MM.1S (cell line): Measurements from ENCODE around the gene WWTR1.

Source experiments
- DNase-seq: peaks from one replicate; pipeline ENCODE4 v3.0.0-alpha.2; 2015
- H2AFZ ChIP-seq: fragments of 300-600 bp; sonication (generic); 2 replicates; pipeline ENCODE4 v1.6.0; 2016; ENCODE audit warnings: antibody characterized with exemption, low read length
- H3F3A ChIP-seq: fragments of 300-600 bp; sonication (generic); 2 replicates; pipeline ENCODE4 v1.6.1; 2016; ENCODE audit warnings: mild to moderate bottlenecking, antibody characterized with exemption, low read length, moderate library complexity, mixed read lengths; ENCODE audit not compliant: insufficient read depth
- H3K27ac ChIP-seq: fragments of 300-600 bp; sonication (generic); 2 replicates; pipeline ENCODE4 v1.5.1; 2016; ENCODE audit warnings: mild to moderate bottlenecking, low read length
- H3K27me3 ChIP-seq: fragments of 300-600 bp; sonication (generic); replicated peaks from 2 replicates; pipeline ENCODE4 v1.6.0; 2016; ENCODE audit warnings: low read length; ENCODE audit not compliant: insufficient read depth
- H3K36me3 ChIP-seq: fragments of 300-600 bp; sonication (generic); replicated peaks from 2 replicates; pipeline ENCODE4 v1.6.1; 2016; ENCODE audit warnings: mild to moderate bottlenecking, low read length, mixed read lengths; ENCODE audit not compliant: insufficient read depth
- H3K4me1 ChIP-seq: fragments of 300-600 bp; sonication (generic); 2 replicates; pipeline ENCODE4 v1.6.1; 2016; ENCODE audit warnings: low read length, mixed read lengths
- H3K4me2 ChIP-seq: fragments of 300-600 bp; sonication (generic); 2 replicates; pipeline ENCODE4 v1.6.0; 2016; ENCODE audit warnings: low read depth, low read length
- H3K4me3 ChIP-seq: fragments of 300-600 bp; sonication (generic); 2 replicates; pipeline ENCODE4 v1.5.1; 2016; ENCODE audit warnings: low read length, mixed read lengths
- H3K79me2 ChIP-seq: fragments of 300-600 bp; sonication (generic); 2 replicates; pipeline ENCODE4 v1.6.1; 2016; ENCODE audit warnings: mixed run types, low read length, mixed read lengths
- H3K9ac ChIP-seq: fragments of 300-600 bp; sonication (generic); 2 replicates; pipeline ENCODE4 v1.6.1; 2016; ENCODE audit warnings: low read length, mixed read lengths
- H3K9me2 ChIP-seq: fragments of 300-600 bp; sonication (generic); replicated peaks from 2 replicates; pipeline ENCODE4 v1.6.1; 2016; ENCODE audit warnings: mild to moderate bottlenecking, low read length, mixed read lengths; ENCODE audit not compliant: insufficient read depth
- H3K9me3 ChIP-seq: fragments of 300-600 bp; sonication (generic); replicated peaks from 2 replicates; pipeline ENCODE4 v1.6.1; 2016; ENCODE audit warnings: mild to moderate bottlenecking, low read length, mixed read lengths; ENCODE audit not compliant: insufficient read depth
- H4K20me1 ChIP-seq: fragments of 300-600 bp; sonication (generic); 2 replicates; pipeline ENCODE4 v1.6.1; 2016; ENCODE audit warnings: mild to moderate bottlenecking, low read length, moderate library complexity, mixed read lengths; ENCODE audit not compliant: insufficient read depth
- CTCF ChIP-seq: fragments of 300-600 bp; sonication (generic); IDR thresholded peaks from 2 replicates; pipeline ENCODE4 v1.5.1; 2016; ENCODE audit warnings: antibody characterized with exemption, low read length, mixed read lengths
- EZH2 ChIP-seq: fragments of 300-600 bp; sonication (generic); optimal IDR thresholded peaks from 2 replicates; pipeline ENCODE3; 2017; ENCODE audit warnings: low read depth, mild to moderate bottlenecking, antibody characterized with exemption, low read length, mixed read lengths
- EZH2phosphoT487 ChIP-seq: fragments of 300-600 bp; sonication (generic); IDR thresholded peaks from 2 replicates; pipeline ENCODE4 v1.6.1; 2018; ENCODE audit warnings: antibody characterized with exemption, low read length

Gene WWTR1

GRCh38 chr3:149703466-149703865 is 45.6 kb upstream of the WWTR1 start:
- no peak overlapping the region for H3K4me2 ChIP-seq
- TF ChIP-seq EZH2phosphoT487, result no peak
- TF ChIP-seq EZH2, result no peak
- no peak for TF ChIP-seq CTCF
- no peaks in the 10 kb centered on the region for H4K20me1 ChIP-seq
- no peak overlapping the region for H3K9ac ChIP-seq
- H3F3A ChIP-seq, result no peaks in the 10 kb centered on the region; the same call in 1 of the 2 replicates
- H3K27ac ChIP-seq, result no peak overlapping the region
- no peaks in the 10 kb centered on the region for H3K9me2 ChIP-seq
- H3K27me3 ChIP-seq, result no peaks in the 10 kb centered on the region
- H3K9me3 ChIP-seq, result no peaks in the 10 kb centered on the region
- DNase-seq, result no peak
- H3K4me3 ChIP-seq, result no peak overlapping the region
- H3K4me1 ChIP-seq, result no peaks in the 10 kb centered on the region
- no peaks in the 10 kb centered on the region for H3K79me2 ChIP-seq
- H3K36me3 ChIP-seq, result no peaks in the 10 kb centered on the region
- no peak overlapping the region for H2AFZ ChIP-seq

GRCh38 chr3:149702691-149703441 is 45.0 kb upstream of the WWTR1 start:
- no peaks in the 10 kb centered on the region for H3K36me3 ChIP-seq
- TF ChIP-seq EZH2phosphoT487, result no peak
- TF ChIP-seq EZH2, result no peak
- no peak for TF ChIP-seq CTCF
- no peak overlapping the region for H3K4me2 ChIP-seq
- H3K27ac ChIP-seq, result no peak overlapping the region
- no peaks in the 10 kb centered on the region for H3K27me3 ChIP-seq
- H3K4me3 ChIP-seq, result no peak overlapping the region
- no peaks in the 10 kb centered on the region for H3K9me3 ChIP-seq
- H3K4me1 ChIP-seq, result no peaks in the 10 kb centered on the region
- H3K79me2 ChIP-seq, result no peaks in the 10 kb centered on the region
- DNase-seq, result no peak
- no peak overlapping the region for H2AFZ ChIP-seq
- H3K9ac ChIP-seq, result no peak overlapping the region
- no peaks in the 10 kb centered on the region; the same call in 1 of the 2 replicates for H3F3A ChIP-seq
- no peaks in the 10 kb centered on the region for H3K9me2 ChIP-seq
- H4K20me1 ChIP-seq, result no peaks in the 10 kb centered on the region

- H3K4me2 ChIP-seq, result peak overlapping the region; percentile 35; the same call in 1 of the 2 replicates
- no peak overlapping the region for H3K4me3 ChIP-seq
Observed at GRCh38 chr3:149701977-149702350, 44.1 kb upstream of the WWTR1 start.

More at GRCh38 chr3:149701977-149702350, 44.1 kb upstream of the WWTR1 start:
- Histone ChIP-seq H2AFZ (0 out of 2 replicates have a peak overlapping the region, but pooled peaks have one; percentile 36), H3K9me3 (no peaks in the 10 kb centered on the region), H3K79me2 (no peaks in the 10 kb centered on the region), H3F3A (no peaks in the 10 kb centered on the region; the same call in 1 of the 2 replicates), H3K27me3 (no peaks in the 10 kb centered on the region), H3K4me1 (no peaks in the 10 kb centered on the region), H3K9ac (no peak overlapping the region), H3K36me3 (no peaks in the 10 kb centered on the region), H4K20me1 (no peaks in the 10 kb centered on the region), H3K9me2 (no peaks in the 10 kb centered on the region), H3K27ac (no peak overlapping the region)
- TF ChIP-seq EZH2 (no peak), EZH2phosphoT487 (no peak), CTCF (no peak)
- DNase-seq, result no peak
